ENCODE data around the gene SCUBE1.

GRCh38 chr22:43331069-43331451 lies 12.1 kb downstream of the SCUBE1 start:
- TF ChIP-seq EZH2 (IDR thresholded peaks at IDR 0.05; ENCODE audit: insufficient read depth, poor library complexity, severe bottlenecking) (no peak), EZH2phosphoT487 (IDR thresholded peaks at IDR 0.05; ENCODE audit: insufficient read depth, low read depth) (no peak)

All from GM23248 (cell line).